HG03097 (cell line): ENCODE data around the gene C1orf167.

Experiments used
- ATAC-seq: cut with Tn5 transposase; IDR thresholded peaks from one replicate; pipeline ENCODE4 v1.9.1; 2021; ENCODE audit not compliant: unreplicated experiment, low FRiP score

C1orf167 gene

DNA sequence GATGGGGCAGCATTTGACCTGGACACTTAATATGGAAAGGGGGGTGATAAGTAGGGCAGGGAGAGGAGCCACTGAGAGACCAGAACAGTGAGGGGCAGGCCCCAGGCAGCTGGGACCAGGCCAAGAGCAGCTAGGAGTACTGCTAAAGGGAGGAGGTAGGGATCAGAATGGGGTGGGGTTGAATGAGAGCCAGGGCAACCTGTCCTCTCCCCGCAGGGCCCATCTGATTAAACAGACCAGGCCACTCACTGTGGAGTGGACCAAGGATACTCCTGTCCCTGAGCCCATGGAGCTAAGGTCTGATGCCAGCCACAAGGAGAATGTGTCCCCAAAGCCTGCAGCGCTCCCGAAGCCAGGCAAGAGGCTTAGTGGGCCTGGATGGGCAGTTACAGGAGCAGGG lies 2.1 kb downstream of the C1orf167 start:
- ATAC-seq, result no peak

- no peak for ATAC-seq
Observed at GRCh38 chr1:11764519-11764918, 2.5 kb downstream of the C1orf167 start.

GRCh38 chr1:11765661-11766428 lies 3.9 kb downstream of the C1orf167 start:
- ATAC-seq, result no peak

- ATAC-seq, result no peak
Observed at GRCh38 chr1:11766429-11766776, 4.4 kb downstream of the C1orf167 start.

DNA sequence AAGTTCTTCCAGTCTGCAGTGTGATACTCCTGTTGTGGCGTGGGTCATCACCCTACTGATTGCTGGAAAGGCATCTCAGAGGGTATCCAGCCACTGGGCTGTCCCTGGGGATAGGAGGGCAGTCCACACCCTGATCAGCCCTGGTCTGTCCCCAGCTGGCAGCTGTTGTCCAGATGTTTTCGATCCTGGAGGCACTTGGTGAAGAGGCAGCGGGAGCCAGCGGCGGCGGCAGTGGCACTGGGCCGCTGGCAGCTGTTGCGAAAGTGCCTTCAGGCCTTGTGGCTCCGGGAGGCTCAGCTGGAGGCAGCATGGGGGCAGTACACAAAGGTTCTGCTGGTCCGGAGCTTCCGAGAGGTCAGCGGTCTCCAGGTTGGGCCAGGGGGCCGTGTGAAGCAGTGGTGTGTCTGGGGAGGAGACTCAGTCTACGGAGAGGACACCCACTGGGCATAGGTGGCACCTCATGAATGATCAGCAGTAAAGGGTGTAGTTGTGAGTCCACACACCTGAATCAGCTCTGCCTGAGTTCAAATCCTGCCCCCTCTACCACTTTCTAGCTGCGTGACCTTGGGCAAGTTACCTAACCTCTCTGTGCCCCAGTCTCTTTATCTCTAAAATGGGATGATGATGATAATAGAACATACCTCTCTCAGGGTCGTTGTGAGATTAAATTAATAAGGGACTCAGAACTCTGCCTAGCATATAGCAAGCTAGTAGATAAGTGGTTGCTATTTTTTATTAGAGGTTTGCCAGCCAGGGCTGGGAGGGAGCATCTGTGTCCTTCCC lies 6.1 kb downstream of the C1orf167 start:
- no peak for ATAC-seq

DNA sequence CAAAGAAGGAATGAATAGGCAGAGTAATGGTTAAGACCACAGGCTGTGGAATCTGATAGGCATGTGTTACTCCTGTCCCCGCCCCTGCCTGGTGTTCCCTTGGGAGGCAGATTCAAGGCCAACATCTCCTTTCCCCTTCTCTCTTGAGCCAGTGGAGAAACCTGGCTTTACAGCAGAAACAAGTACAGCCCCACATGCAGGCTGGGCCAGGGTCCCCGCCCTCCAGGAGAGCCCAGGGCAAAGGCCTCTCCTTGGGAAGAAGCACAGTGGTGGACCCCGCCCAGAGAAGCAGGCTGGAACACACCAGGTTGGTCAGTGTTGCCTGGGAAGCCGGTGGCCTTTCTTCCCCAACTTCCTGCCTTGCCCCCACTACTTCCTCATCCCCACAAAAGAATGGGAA lies 6.8 kb downstream of the C1orf167 start:
- no peak for ATAC-seq

- no peak for ATAC-seq
Observed at GRCh38 chr1:11769274-11769673, 7.3 kb downstream of the C1orf167 start.

GRCh38 chr1:11770011-11770410 lies 8.0 kb downstream of the C1orf167 start:
- no peak for ATAC-seq

- no peak for ATAC-seq
Observed at GRCh38 chr1:11771481-11772043, 9.6 kb downstream of the C1orf167 start.

GRCh38 chr1:11772458-11772857 lies 10.5 kb downstream of the C1orf167 start:
- no peak for ATAC-seq

- no peak for ATAC-seq
Observed at GRCh38 chr1:11774753-11775152, 12.8 kb downstream of the C1orf167 start.

DNA sequence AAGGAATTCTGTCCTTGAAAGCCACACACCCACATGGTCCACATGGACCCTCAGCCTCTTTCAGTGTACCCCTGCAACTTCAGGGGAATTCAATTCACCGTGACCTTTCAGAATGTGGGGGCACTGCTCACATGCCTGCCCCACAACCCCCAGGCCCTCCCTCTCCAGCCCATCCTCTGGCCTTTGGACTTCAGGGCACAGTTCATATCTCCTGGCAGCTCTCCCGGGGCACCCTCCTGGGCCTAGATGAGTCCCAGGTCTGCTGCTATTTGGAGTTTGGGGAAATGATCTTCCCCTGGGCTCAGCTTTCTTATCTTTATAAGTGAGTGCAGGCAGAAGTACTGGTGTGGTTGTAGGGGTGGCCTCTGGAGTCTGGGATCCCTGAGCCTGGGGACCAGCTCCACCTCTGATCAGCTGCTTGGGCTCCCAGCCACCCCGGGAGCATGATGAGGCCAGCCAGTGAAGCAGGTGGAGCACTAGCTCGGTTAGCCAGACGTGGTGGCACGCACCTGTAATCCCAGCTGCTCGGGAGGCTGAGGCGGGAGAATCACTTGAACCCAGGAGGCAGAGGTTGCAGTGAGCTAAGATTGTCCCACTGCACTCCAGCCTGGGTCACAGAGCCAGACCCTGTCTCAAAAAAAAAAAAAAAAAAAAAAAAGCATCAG lies 15.8 kb downstream of the C1orf167 start:
- ATAC-seq, result no peak

DNA sequence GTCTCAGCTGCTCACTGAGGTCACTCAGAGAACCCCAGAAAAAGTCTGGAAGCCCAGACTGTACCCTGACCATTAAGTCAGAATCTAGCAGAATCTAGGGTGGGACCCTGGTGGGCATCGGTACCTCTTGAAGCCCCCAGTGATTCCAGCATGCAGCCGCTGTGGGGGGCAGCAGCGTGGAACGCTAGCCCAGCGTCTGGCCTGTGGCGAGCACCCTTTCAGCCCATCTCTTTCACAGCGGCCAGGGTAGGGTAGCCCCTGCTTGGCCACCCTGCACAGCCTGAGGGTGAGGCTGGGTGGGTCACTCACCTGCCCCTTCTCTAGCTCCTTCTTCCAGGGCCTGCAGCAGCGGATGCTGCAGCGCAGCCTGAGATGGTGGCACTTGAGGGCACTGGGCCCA lies 16.3 kb downstream of the C1orf167 start:
- ATAC-seq, result no peak

DNA sequence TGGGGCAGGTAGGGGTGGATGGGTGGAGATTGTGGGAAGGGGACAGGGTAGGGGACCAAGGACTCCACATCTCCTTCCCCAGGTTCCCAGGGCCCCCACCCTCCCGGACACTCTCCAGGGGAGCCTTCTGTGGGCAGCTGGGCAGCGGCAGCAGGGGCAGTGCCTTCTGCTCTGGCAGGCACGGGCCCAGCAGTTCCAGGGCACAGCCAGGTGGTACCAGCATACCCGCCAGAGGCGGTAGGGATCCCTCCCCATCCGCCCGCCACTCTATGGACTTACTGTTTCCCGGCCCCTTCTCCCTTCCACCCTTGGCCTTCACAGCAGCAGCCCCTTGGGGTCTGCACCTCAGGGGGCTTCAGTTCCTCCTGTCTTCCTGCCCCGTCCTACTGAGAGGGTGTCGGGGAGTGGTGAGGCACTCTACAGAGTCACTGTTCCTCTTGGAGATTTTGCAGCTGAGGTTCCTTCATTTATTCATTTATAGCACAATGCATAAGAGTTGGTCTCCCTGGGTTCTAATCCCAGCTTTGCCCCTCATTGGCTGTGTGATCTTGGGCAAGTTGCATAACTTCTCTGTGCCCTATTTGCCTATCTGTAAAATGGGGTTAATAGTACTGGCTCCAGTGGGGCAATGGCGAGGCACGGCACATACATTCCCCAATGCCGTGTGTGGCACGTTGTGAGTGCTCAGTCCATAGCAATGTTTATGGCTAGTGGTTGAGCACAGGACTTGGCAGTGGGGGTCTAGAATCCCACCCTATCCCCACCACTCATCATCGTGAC lies 17.0 kb downstream of the C1orf167 start:
- ATAC-seq, result no peak

- no peak for ATAC-seq
Observed at GRCh38 chr1:11779715-11780379, 17.9 kb downstream of the C1orf167 start.

DNA sequence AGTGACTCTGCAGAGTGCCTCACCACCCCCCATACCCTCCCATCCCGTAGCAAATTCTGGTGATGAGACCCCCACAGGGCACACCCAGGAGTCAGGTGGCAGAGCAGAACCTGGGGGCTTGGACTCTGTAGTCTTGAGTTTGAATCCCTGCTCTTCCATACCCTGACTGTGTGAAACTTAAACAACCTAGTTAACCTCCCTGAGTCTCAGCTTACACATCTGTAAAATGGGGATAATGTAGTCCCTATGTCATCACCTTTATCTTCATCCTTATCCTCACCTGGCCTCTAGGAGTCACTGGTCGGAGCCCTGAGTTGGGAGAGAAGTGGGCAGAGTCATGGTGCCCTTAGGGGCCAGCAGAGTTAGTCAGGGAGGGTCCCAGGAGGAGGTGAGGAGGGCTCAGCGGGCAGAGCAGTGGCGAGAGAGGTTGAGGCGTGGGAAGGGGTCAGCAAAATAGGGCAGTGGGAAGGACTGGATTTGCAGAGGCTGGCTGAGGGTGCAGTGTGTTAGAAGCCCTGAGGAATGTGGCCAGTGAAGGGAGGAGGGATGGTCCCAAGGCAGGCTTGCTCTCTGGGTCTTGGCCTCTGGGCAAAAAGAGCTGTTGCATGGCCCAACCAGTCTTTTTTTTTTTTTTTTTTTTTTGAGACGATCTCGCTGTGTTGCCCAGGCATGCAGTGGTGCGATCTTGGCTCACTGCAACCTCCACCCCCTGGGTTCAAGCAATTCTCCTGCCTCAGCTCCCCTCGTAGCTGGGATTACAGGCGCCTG lies 18.6 kb downstream of the C1orf167 start:
- no peak for ATAC-seq

GRCh38 chr1:11781297-11781696 lies 19.3 kb downstream of the C1orf167 start:
- ATAC-seq, result no peak

DNA sequence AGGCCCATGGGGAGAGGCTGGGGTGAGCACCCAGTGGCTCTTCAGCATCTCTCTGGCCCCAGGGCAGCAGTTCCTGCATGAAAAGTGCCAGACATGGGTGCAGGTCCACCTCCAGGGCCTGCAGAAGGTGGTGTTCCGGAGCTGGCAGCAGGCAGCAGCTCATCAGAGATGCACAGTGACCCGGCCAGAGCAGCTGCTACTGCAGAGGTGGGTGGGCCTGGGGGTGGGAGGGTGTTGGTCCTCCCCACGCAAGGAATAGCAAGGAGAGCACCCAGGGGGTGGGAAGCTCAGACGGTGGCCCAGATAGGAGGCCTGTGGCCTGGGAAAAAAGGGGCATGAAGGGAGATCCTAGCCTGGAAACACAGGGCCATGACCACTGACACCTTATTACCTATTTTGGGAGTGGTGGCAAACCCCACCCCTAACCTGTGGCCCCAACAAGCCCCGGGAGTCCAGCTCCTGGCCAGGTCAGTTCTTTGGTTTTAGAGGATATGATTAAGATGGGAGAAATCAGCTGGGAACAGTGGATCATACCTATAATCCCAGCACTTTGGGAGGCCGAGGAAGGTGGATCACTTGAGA lies 20.2 kb downstream of the C1orf167 start:
- no peak for ATAC-seq

- no peak for ATAC-seq
Observed at GRCh38 chr1:11783556-11783955, 21.6 kb downstream of the C1orf167 start.
